Left lung (tissue), 10 donors: ENCODE data around the gene CDX2. TPM values are rescaled to one million over a fixed set of nuclear protein-coding genes. Genes with fewer than 3 reads are reported as not detected.

Experiments used
- ATAC-seq: fragments of 200-7000 bp; cut with Tn5 transposase; one replicate; pipeline ENCODE4 v1.9.1; 2020; ENCODE audit warnings: moderate library complexity
- DNase-seq, 4 donors: peaks; one replicate each; pipeline ENCODE4 v3.0.0-alpha.2; 2013 to 2020
- H3K27ac ChIP-seq, 2 donors: fragments of 200-600 bp; sonication (generic) in 1 of 2; one replicate each; pipeline versions ENCODE4 v1.5.0 to v1.8.0; 2020 to 2021
- H3K27me3 ChIP-seq, 2 donors: fragments of 200-600 bp; sonication (generic) in 1 of 2; one replicate each; pipeline versions ENCODE4 v1.5.0 to v1.8.0; 2020 to 2021
- H3K36me3 ChIP-seq, 2 donors: fragments of 200-600 bp; sonication (generic) in 1 of 2; one replicate each; pipeline versions ENCODE4 v1.5.0 to v1.8.0; 2020 to 2021
- H3K4me1 ChIP-seq, 2 donors: fragments of 200-600 bp; one replicate each; pipeline ENCODE4 v1.8.0; 2021
- H3K4me3 ChIP-seq, 2 donors: fragments of 200-600 bp; sonication (generic) in 1 of 2; one replicate each; pipeline versions ENCODE4 v1.5.0 to v1.8.0; 2020 to 2021; ENCODE audit warnings: mild to moderate bottlenecking in 1 of 2
- H3K9me3 ChIP-seq, 2 donors: fragments of 200-600 bp; sonication (generic) in 1 of 2; one replicate each; pipeline versions ENCODE4 v1.5.0 to v1.8.0; 2020 to 2021
- CTCF ChIP-seq, 2 donors: fragments of 200-600 bp; sonication (generic) in 1 of 2; IDR thresholded peaks; one replicate each; pipeline versions ENCODE4 v1.5.0 to v1.8.0; 2021; ENCODE audit warnings: antibody characterized with exemption in 2 of 2
- intact Hi-C, 2 donors: fragments of 100-400 bp; cut with DNase I; formaldehyde crosslinking; loops; one replicate each; pipeline versions ENCODE4 v1.11.2 to v1.14.2; 2022
- polyA plus RNA-seq, 6 donors: library from polyadenylated mRNA; unstranded; fragments of 120-200 nt; gene quantifications; one replicate each; pipeline ENCODE4 v1.2.1, GENCODE V29; 2013; ENCODE audit not compliant: insufficient read length in 6 of 6
- total RNA-seq, 2 donors: library from RNA; stranded (reverse); fragmentation: NEBNext Ultra II Directional; extraction: Animal tissue kit (Norgen Biotek cat#: 25700); gene quantifications; one replicate each; pipeline ENCODE4 v1.2.1, GENCODE V29; 2021
- donor health status: DM: no; HTN: yes; CAD: no.
- donor health status: DM: no; HTN: no; CAD: no.

Gene CDX2
- total and polyA plus RNA-seq, 8 donors, result not detected

GRCh38 chr13:27976362-27977091 is 7.4 kb upstream of the CDX2 start:
- Histone ChIP-seq H3K9me3 (no peaks in the 10 kb centered on the region), H3K4me1 (peaks cover 4 to 24% of the 10 kb centered on the region in 2 donors), H3K27ac (no peak overlapping the region), H3K4me3 (no peak overlapping the region), H3K27me3 (peaks cover 95 to 100% of the 10 kb centered on the region in 2 donors), H3K36me3 (no peaks in the 10 kb centered on the region)
- DNase-seq, result no peak
- no peak for TF ChIP-seq CTCF (IDR thresholded peaks at IDR 0.05)
- intact Hi-C loops, result no loop called here
- ATAC-seq, result no peak

GRCh38 chr13:27975564-27976361 is 6.6 kb upstream of the CDX2 start:
- DNase-seq (no peak), ATAC-seq (no peak)
- Histone ChIP-seq H3K4me3 (no peak overlapping the region), H3K9me3 (no peaks in the 10 kb centered on the region), H3K27ac (no peak overlapping the region), H3K4me1 (peaks cover 4 to 24% of the 10 kb centered on the region in 2 donors), H3K36me3 (no peaks in the 10 kb centered on the region), H3K27me3 (peaks cover 96 to 100% of the 10 kb centered on the region in 2 donors)
- TF ChIP-seq CTCF (IDR thresholded peaks at IDR 0.05), result no peak
- intact Hi-C loops, result no loop called here

GRCh38 chr13:27973961-27974662 is 5.0 kb upstream of the CDX2 start:
- ATAC-seq (no peak), DNase-seq (no peak)
- intact Hi-C loops, result no loop called here
- H3K9me3 ChIP-seq, result no peaks in the 10 kb centered on the region
- TF ChIP-seq CTCF (IDR thresholded peaks at IDR 0.05), result no peak
- peaks cover 0 to 17% of the 10 kb centered on the region in 2 donors for H3K4me1 ChIP-seq
- H3K27ac ChIP-seq, result no peak overlapping the region
- H3K27me3 ChIP-seq, result peaks cover 96 to 100% of the 10 kb centered on the region in 2 donors
- no peak overlapping the region for H3K4me3 ChIP-seq
- no peaks in the 10 kb centered on the region for H3K36me3 ChIP-seq

GRCh38 chr13:27973291-27973690 is 4.2 kb upstream of the CDX2 start:
- Histone ChIP-seq H3K9me3 (no peaks in the 10 kb centered on the region), H3K4me3 (no peak overlapping the region), H3K27me3 (peaks cover 96 to 100% of the 10 kb centered on the region in 2 donors), H3K27ac (no peak overlapping the region), H3K4me1 (peaks cover 0 to 20% of the 10 kb centered on the region in 2 donors), H3K36me3 (no peaks in the 10 kb centered on the region)
- DNase-seq (no peak), ATAC-seq (no peak)
- intact Hi-C loops, result no loop called here
- TF ChIP-seq CTCF (IDR thresholded peaks at IDR 0.05), result no peak

GRCh38 chr13:27972478-27972820 is 3.3 kb upstream of the CDX2 start:
- no peaks in the 10 kb centered on the region for H3K36me3 ChIP-seq
- H3K27me3 ChIP-seq, result peaks cover 96 to 100% of the 10 kb centered on the region in 2 donors
- TF ChIP-seq CTCF (IDR thresholded peaks at IDR 0.05), result no peak
- H3K9me3 ChIP-seq, result no peaks in the 10 kb centered on the region
- DNase-seq, result no peak
- no peak overlapping the region for H3K27ac ChIP-seq
- H3K4me1 ChIP-seq, result peaks cover 0 to 20% of the 10 kb centered on the region in 2 donors
- intact Hi-C loops, result no loop called here
- no peak for ATAC-seq
- H3K4me3 ChIP-seq, result no peak overlapping the region
